G401.6 (cell line): Measurements from ENCODE around the gene ZNF473.
"Not testable (repeated sequence)": the region's sequence is repeated elsewhere in the genome, so short reads cannot be mapped to it uniquely, and the experiment has no call there.

Experiments
- FAIRE-seq: peaks from 2 replicates; lab custom pipeline; 2012; peaks lifted over from hg19 to GRCh38; lab: Jason Lieb, UNC

The ZNF473 gene

GRCh38 chr19:50050406-50051227 lies 24.8 kb downstream of the ZNF473 start:
- no peak for FAIRE-seq

GRCh38 chr19:50051228-50051895 lies 25.6 kb downstream of the ZNF473 start:
- not testable (repeated sequence) for FAIRE-seq

- FAIRE-seq, result no peak
Measured at GRCh38 chr19:50051964-50052363, 26.2 kb downstream of the ZNF473 start.

GRCh38 chr19:50053119-50053518 lies 27.3 kb downstream of the ZNF473 start:
- no peak for FAIRE-seq

- FAIRE-seq, result no peak
Measured at GRCh38 chr19:50058425-50058824, 32.6 kb downstream of the ZNF473 start.

- FAIRE-seq, result no peak
Measured at GRCh38 chr19:50059045-50059444, 33.2 kb downstream of the ZNF473 start.

- FAIRE-seq, result no peak
Measured at GRCh38 chr19:50060107-50060506, 34.3 kb downstream of the ZNF473 start.

- no peak for FAIRE-seq
Measured at GRCh38 chr19:50061650-50062049, 35.8 kb downstream of the ZNF473 start.

- no peak for FAIRE-seq
Measured at GRCh38 chr19:50065938-50066337, 40.1 kb downstream of the ZNF473 start.

- FAIRE-seq, result no peak
Measured at GRCh38 chr19:50067575-50067974, 41.8 kb downstream of the ZNF473 start.

GRCh38 chr19:50068382-50068781 lies 42.6 kb downstream of the ZNF473 start:
- not testable (repeated sequence) for FAIRE-seq

- not testable (repeated sequence) for FAIRE-seq
Measured at GRCh38 chr19:50075076-50075475, 49.3 kb downstream of the ZNF473 start.

- FAIRE-seq, result not testable (repeated sequence)
Measured at GRCh38 chr19:50075644-50076372, 50.0 kb downstream of the ZNF473 start.

- FAIRE-seq, result not testable (repeated sequence)
Measured at GRCh38 chr19:50076581-50077355, 51.0 kb downstream of the ZNF473 start.

GRCh38 chr19:50079014-50079413 lies 53.2 kb downstream of the ZNF473 start:
- not testable (repeated sequence) for FAIRE-seq

- FAIRE-seq, result not testable (repeated sequence)
Measured at GRCh38 chr19:50084440-50084839, 58.6 kb downstream of the ZNF473 start.

GRCh38 chr19:50087153-50087552 lies 61.3 kb downstream of the ZNF473 start:
- FAIRE-seq, result not testable (repeated sequence)

- not testable (repeated sequence) for FAIRE-seq
Measured at GRCh38 chr19:50090706-50091105, 64.9 kb downstream of the ZNF473 start.

GRCh38 chr19:50091786-50092185 lies 66.0 kb downstream of the ZNF473 start:
- not testable (repeated sequence) for FAIRE-seq

GRCh38 chr19:50092597-50092996 lies 66.8 kb downstream of the ZNF473 start:
- not testable (repeated sequence) for FAIRE-seq

GRCh38 chr19:50097884-50098283 lies 72.1 kb downstream of the ZNF473 start:
- FAIRE-seq, result not testable (repeated sequence)

- FAIRE-seq, result not testable (repeated sequence)
Measured at GRCh38 chr19:50098892-50099291, 73.1 kb downstream of the ZNF473 start.
